HPDE6-E6E7 (cell line): ENCODE measurements around the gene PLLP.
A peak's percentile ranks its signal among the peaks of the same experiment; 100 is the strongest.
"Not testable (repeated sequence)": the region's sequence is repeated elsewhere in the genome, so short reads cannot be mapped to it uniquely, and the experiment has no call there.

Experiments used
- DNase-seq: peaks from one replicate; pipeline ENCODE4 v3.0.0; 2011; ENCODE audit warnings: missing footprints; ENCODE audit errors: extremely low spot score

PLLP gene

GRCh38 chr16:57303021-57303909 lies 18.8 kb upstream of the PLLP start:
- DNase-seq: no peak

GRCh38 chr16:57301126-57301817 lies 16.8 kb upstream of the PLLP start:
- no peak for DNase-seq

- DNase-seq: peak; percentile 96
These were observed 16.1 kb upstream of the PLLP start for GRCh38 chr16:57300387-57301125.

GRCh38 chr16:57299719-57300386 lies 15.4 kb upstream of the PLLP start:
- DNase-seq: peak; percentile 84

- DNase-seq: peak; percentile 83
These were observed 14.7 kb upstream of the PLLP start for GRCh38 chr16:57299009-57299718.

- no peak for DNase-seq
These were observed 13.4 kb upstream of the PLLP start for GRCh38 chr16:57297856-57298255.

- DNase-seq: no peak
These were observed 5.2 kb upstream of the PLLP start for GRCh38 chr16:57289391-57290257.

GRCh38 chr16:57285379-57285778 lies 907 bp upstream of the PLLP start:
- no peak for DNase-seq

GRCh38 chr16:57284952-57285363 lies 486 bp upstream of the PLLP start:
- no peak for DNase-seq

GRCh38 chr16:57283959-57284208 lies 588 bp downstream of the PLLP start:
- DNase-seq: no peak

- DNase-seq: no peak
These were observed 1.1 kb downstream of the PLLP start for GRCh38 chr16:57283214-57283958.

- DNase-seq: no peak
These were observed 1.8 kb downstream of the PLLP start for GRCh38 chr16:57282510-57283213.

- no peak for DNase-seq
These were observed 2.7 kb downstream of the PLLP start for GRCh38 chr16:57281791-57282190.

- no peak for DNase-seq
These were observed 4.5 kb downstream of the PLLP start for GRCh38 chr16:57279780-57280638.

GRCh38 chr16:57278494-57278893 lies 6.0 kb downstream of the PLLP start:
- no peak for DNase-seq

GRCh38 chr16:57277586-57277985 lies 6.9 kb downstream of the PLLP start:
- peak; percentile 99 for DNase-seq

GRCh38 chr16:57276596-57276995 lies 7.9 kb downstream of the PLLP start:
- DNase-seq: no peak

- DNase-seq: not testable (repeated sequence)
These were observed 8.5 kb downstream of the PLLP start for GRCh38 chr16:57275946-57276345.
